H1 (cell line): ENCODE measurements around the gene TEX30.

Source experiments
- EP300 ChIP-seq, 2 experiments: IDR thresholded peaks; 1 replicate in 1 of 2; 2 replicates in 1 of 2; pipeline ENCODE4 v1.6.1; 2011 to 2012; ENCODE audit warnings: low read depth in 2 of 2, low read length in 2 of 2, mild to moderate bottlenecking in 2 of 2, borderline replicate concordance in 1 of 2, inconsistent platforms in 1 of 2, moderate library complexity in 1 of 2
- EZH2 ChIP-seq: fragments of 200-600 bp; sonication (generic); IDR thresholded peaks from 2 replicates; pipeline ENCODE4 v1.7.1; 2012; ENCODE audit warnings: low read depth, mild to moderate bottlenecking, moderate library complexity, low read length, inconsistent platforms; ENCODE audit not compliant: severe bottlenecking
- HDAC2 ChIP-seq, 2 experiments: fragments of 300-600 bp in 1 of 2; sonication (generic) in 1 of 2; IDR thresholded peaks; 2 replicates each; pipeline ENCODE4 v1.6.1; 2011 to 2012; ENCODE audit warnings: low read depth in 2 of 2, low read length in 2 of 2, mild to moderate bottlenecking in 2 of 2, moderate library complexity in 2 of 2, borderline replicate concordance in 1 of 2, inconsistent platforms in 1 of 2
- NRF1 ChIP-seq: IDR thresholded peaks from 2 replicates; pipeline ENCODE4 v1.6.1; 2011; ENCODE audit warnings: mild to moderate bottlenecking, low read depth, low read length, improper control_type of control experiment
- POLR2A ChIP-seq, 2 experiments: IDR thresholded peaks; 1 replicate in 1 of 2; 2 replicates in 1 of 2; pipeline ENCODE4 v1.6.1; 2011; ENCODE audit warnings: low read depth in 2 of 2, low read length in 2 of 2, mild to moderate bottlenecking in 2 of 2; ENCODE audit errors: control extremely low read depth in 1 of 2
- POLR2AphosphoS5 ChIP-seq: IDR thresholded peaks from 2 replicates; pipeline ENCODE4 v1.6.1; 2011; ENCODE audit warnings: low read depth, low read length
- POU5F1 ChIP-seq: IDR thresholded peaks from 2 replicates; pipeline ENCODE4 v1.6.1; 2011; ENCODE audit warnings: low read depth, mild to moderate bottlenecking, low read length, moderate library complexity
- RAD21 ChIP-seq, 2 experiments: IDR thresholded peaks in 1 of 2; conservative IDR thresholded peaks in 1 of 2; 2 replicates each; pipeline ENCODE4 v1.6.1; 2011; ENCODE audit warnings: low read depth in 2 of 2, low read length in 2 of 2, improper control_type of control experiment in 1 of 2, inconsistent platforms in 1 of 2, mild to moderate bottlenecking in 1 of 2, moderate library complexity in 1 of 2
- TAF1 ChIP-seq: IDR thresholded peaks from 2 replicates; pipeline ENCODE4 v1.6.1; 2011; ENCODE audit warnings: mild to moderate bottlenecking, low read depth, low read length
- YY1 ChIP-seq: IDR thresholded peaks from 2 replicates; pipeline ENCODE4 v1.6.1; 2011; ENCODE audit warnings: low read depth, mild to moderate bottlenecking, low read length
- TF ChIP-seq, protein P1 (sequence below), 3 experiments: IDR thresholded peaks; 1 replicate in 2 of 3; 2 replicates in 1 of 3; pipeline versions ENCODE4 v1.5.1 to v1.6.1; 2011; ENCODE audit warnings: low read length in 3 of 3, mild to moderate bottlenecking in 3 of 3, inconsistent platforms in 2 of 3, low read depth in 1 of 3, moderate library complexity in 1 of 3; ENCODE audit not compliant: insufficient read depth in 1 of 3; ENCODE audit errors: control extremely low read depth in 1 of 3
- TF ChIP-seq, protein P2 (sequence below): IDR thresholded peaks from 2 replicates; pipeline ENCODE4 v1.6.1; 2011; ENCODE audit warnings: low read depth, mild to moderate bottlenecking, low read length; ENCODE audit not compliant: insufficient read depth
- TF ChIP-seq, protein P3 (sequence below): IDR thresholded peaks from 2 replicates; pipeline ENCODE4 v1.6.1; 2012; ENCODE audit warnings: inconsistent platforms

DNA sequence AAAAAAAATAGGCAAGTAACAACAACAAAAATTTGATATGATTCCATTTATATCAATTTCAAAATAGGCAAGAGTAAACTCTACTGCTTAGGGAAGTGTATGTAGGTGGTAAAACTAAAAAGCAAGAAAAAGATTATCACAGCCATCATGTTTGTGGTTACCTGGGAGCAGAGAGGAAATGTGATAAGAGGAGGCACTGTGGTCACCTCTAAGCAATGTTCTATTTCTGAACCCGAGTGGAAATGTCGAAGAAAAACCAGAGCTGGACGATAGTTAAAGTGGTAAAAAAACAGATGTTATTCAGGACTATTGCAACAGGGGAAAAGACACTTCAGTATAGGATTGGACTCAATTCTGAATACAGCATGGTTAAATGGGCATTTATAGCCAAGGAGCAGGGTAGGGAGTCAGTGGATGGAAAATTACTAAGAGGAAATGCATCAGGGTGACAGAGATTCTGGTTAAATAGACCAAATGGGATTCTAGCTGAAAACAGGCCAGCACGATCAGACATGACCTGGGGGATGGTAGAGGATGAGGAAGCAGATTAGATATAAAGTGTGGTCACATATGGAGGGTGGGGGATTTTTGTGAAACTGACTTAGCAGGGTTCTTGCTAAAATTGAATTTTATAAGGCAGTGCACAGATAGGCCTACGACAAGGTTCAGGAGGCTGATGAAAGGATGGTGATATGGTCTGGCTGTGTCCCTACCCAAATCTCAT lies 6.0 kb upstream of the TEX30 start:
- TF ChIP-seq, protein P1, sequence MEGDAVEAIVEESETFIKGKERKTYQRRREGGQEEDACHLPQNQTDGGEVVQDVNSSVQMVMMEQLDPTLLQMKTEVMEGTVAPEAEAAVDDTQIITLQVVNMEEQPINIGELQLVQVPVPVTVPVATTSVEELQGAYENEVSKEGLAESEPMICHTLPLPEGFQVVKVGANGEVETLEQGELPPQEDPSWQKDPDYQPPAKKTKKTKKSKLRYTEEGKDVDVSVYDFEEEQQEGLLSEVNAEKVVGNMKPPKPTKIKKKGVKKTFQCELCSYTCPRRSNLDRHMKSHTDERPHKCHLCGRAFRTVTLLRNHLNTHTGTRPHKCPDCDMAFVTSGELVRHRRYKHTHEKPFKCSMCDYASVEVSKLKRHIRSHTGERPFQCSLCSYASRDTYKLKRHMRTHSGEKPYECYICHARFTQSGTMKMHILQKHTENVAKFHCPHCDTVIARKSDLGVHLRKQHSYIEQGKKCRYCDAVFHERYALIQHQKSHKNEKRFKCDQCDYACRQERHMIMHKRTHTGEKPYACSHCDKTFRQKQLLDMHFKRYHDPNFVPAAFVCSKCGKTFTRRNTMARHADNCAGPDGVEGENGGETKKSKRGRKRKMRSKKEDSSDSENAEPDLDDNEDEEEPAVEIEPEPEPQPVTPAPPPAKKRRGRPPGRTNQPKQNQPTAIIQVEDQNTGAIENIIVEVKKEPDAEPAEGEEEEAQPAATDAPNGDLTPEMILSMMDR (IDR thresholded peaks at IDR 0.05; ENCODE audit: control extremely low read depth in 1 of 3, insufficient read depth in 1 of 3, low read depth in 1 of 3, low read length in 3 of 3): no peak
- TF ChIP-seq NRF1: no peak
- no peak for TF ChIP-seq POLR2A (IDR thresholded peaks at IDR 0.05; ENCODE audit: control extremely low read depth in 1 of 2, low read depth in 2 of 2, low read length in 2 of 2)
- no peak for TF ChIP-seq HDAC2 (IDR thresholded peaks at IDR 0.05; ENCODE audit: borderline replicate concordance in 1 of 2, low read depth in 2 of 2, low read length in 2 of 2)
- no peak for TF ChIP-seq EP300 (IDR thresholded peaks at IDR 0.05; ENCODE audit: borderline replicate concordance in 1 of 2, low read depth in 2 of 2, low read length in 2 of 2)
- TF ChIP-seq, protein P2, sequence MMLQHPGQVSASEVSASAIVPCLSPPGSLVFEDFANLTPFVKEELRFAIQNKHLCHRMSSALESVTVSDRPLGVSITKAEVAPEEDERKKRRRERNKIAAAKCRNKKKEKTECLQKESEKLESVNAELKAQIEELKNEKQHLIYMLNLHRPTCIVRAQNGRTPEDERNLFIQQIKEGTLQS: no peak
- TF ChIP-seq RAD21 (IDR thresholded peaks at IDR 0.05 in 1 of 2, conservative IDR thresholded peaks at IDR 0.05 in 1 of 2; ENCODE audit: low read depth in 2 of 2, low read length in 2 of 2): no peak
- no peak for TF ChIP-seq YY1
- no peak for TF ChIP-seq POU5F1
- TF ChIP-seq, protein P3, sequence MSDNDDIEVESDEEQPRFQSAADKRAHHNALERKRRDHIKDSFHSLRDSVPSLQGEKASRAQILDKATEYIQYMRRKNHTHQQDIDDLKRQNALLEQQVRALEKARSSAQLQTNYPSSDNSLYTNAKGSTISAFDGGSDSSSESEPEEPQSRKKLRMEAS: no peak
- no peak for TF ChIP-seq POLR2AphosphoS5
- TF ChIP-seq TAF1: no peak
- no peak for TF ChIP-seq EZH2
